H7 (cell line): Measurements from ENCODE around the gene CD4. TPM values are rescaled to one million over a fixed set of nuclear protein-coding genes. Genes with fewer than 3 reads are reported as not detected.

Experiments used
- total RNA-seq: library from RNA; depleted of rRNA; stranded (reverse); fragments of >200 nt; shearing (Covaris generic); gene quantifications from 2 replicates; pipeline ENCODE4 v1.2.3, GENCODE V29; 2014; rRNA removed

Gene CD4
- total RNA-seq, 1 experiment from 2014 or later = 0.66 TPM

Other genes starting within 250 kb of the CD4 start
- 15.1 and 18.2 TPM in 2 replicates for gene IFFO1, start 233.5 kb upstream of the CD4 start, total RNA-seq
- 64.2 and 68.8 TPM in 2 replicates for gene NOP2, start 221.2 kb upstream of the CD4 start, total RNA-seq
- gene CHD4, start 182.1 kb upstream of the CD4 start, total RNA-seq = 236 and 245 TPM in 2 replicates
- gene LPAR5, start 153.6 kb upstream of the CD4 start, total RNA-seq = 0.04 TPM in 1 of 2 replicates, not detected in the other
- 0.80 and 3.6 TPM in 2 replicates for gene ACRBP, start 142.1 kb upstream of the CD4 start, total RNA-seq
- gene ING4, start 126.4 kb upstream of the CD4 start, total RNA-seq = 26.9 and 31.2 TPM in 2 replicates
- 34.4 and 40.3 TPM in 2 replicates for gene ZNF384, start 100.2 kb upstream of the CD4 start, total RNA-seq
- gene PIANP, start 88.7 kb upstream of the CD4 start, total RNA-seq = 0.42 and 1.4 TPM in 2 replicates
- gene COPS7A, start 65.5 kb upstream of the CD4 start, total RNA-seq = 72.1 and 77.6 TPM in 2 replicates
- 293 and 322 TPM in 2 replicates for gene MLF2, start 36.4 kb upstream of the CD4 start, total RNA-seq
- gene PTMS, start 23.2 kb upstream of the CD4 start, total RNA-seq = 237 and 270 TPM in 2 replicates
- gene LAG3, start 17.0 kb upstream of the CD4 start, total RNA-seq = 0.35 and 2.0 TPM in 2 replicates
- gene GPR162, start 32.3 kb downstream of the CD4 start, total RNA-seq = 5.4 and 7.0 TPM in 2 replicates
- 38.0 and 46.9 TPM in 2 replicates for gene P3H3, start 38.9 kb downstream of the CD4 start, total RNA-seq
- gene GNB3, start 51.4 kb downstream of the CD4 start, total RNA-seq = 1.5 and 5.5 TPM in 2 replicates
- 85.6 and 115 TPM in 2 replicates for gene CDCA3, start 61.8 kb downstream of the CD4 start, total RNA-seq
- 103 and 112 TPM in 2 replicates for gene USP5, start 62.6 kb downstream of the CD4 start, total RNA-seq
- gene TPI1, start 78.0 kb downstream of the CD4 start, total RNA-seq = 1,353 and 1,607 TPM in 2 replicates
- 28.7 and 29.4 TPM in 2 replicates for gene SPSB2, start 83.8 kb downstream of the CD4 start, total RNA-seq
- 4.6 and 5.7 TPM in 2 replicates for gene LRRC23, start 115.3 kb downstream of the CD4 start, total RNA-seq
- gene ENO2, start 125.1 kb downstream of the CD4 start, total RNA-seq = 47.4 and 59.0 TPM in 2 replicates
- gene ATN1, start 138.4 kb downstream of the CD4 start, total RNA-seq = 11.4 and 13.4 TPM in 2 replicates
- not detected in 2 replicates for gene RNU7-1, start 154.3 kb downstream of the CD4 start, total RNA-seq
- 136 and 153 TPM in 2 replicates for gene C12orf57, start 154.5 kb downstream of the CD4 start, total RNA-seq
- gene PTPN6, start 161.8 kb downstream of the CD4 start, total RNA-seq = 25.0 and 34.3 TPM in 2 replicates
- gene PHB2, start 181.1 kb downstream of the CD4 start, total RNA-seq = 482 and 560 TPM in 2 replicates
- 56.6 and 59.5 TPM in 2 replicates for gene EMG1, start 181.4 kb downstream of the CD4 start, total RNA-seq
- gene LPCAT3, start 228.9 kb downstream of the CD4 start, total RNA-seq = 14.4 and 16.9 TPM in 2 replicates